Measurements from ENCODE around the gene ATP2B2. TPM values are rescaled to one million over a fixed set of nuclear protein-coding genes. Genes with fewer than 3 reads are reported as not detected.
A peak's percentile ranks its signal among the peaks of the same experiment; 100 is the strongest.

The ATP2B2 gene
- total and polyA plus RNA-seq, 8 donors: 0.11 to 0.75 (median 0.21) TPM

DNA sequence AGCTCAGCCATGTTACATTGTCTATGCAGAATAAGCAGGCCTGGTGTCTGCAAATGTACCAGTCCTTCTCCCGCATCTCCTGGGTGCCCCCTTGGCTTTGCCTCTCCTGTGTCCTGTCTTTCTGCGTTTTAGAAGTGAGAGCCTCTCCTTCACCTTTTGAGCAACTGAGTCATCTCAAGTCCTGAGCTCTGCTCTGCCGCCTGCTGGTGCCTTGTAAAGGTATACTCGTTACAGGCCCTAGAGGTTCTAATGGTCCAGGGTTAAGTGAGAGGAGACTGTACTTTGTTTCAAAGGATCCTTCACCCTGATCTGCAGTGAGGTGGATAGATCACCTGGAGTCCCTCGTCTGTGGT, 225.2 kb downstream of the ATP2B2 start:
- no peak overlapping the region for H3K4me3 ChIP-seq
- no peak for ATAC-seq
- no peak for FAIRE-seq
- no peaks in the 10 kb centered on the region for H3K9me3 ChIP-seq
- intact Hi-C loops (cut with DNase I): no loop called here
- H3K4me1 ChIP-seq: peaks cover under 1 to 7% (median 5%) of the 10 kb centered on the region in 3 donors
- no peak for DNase-seq
- no peak overlapping the region for H3K27ac ChIP-seq
- WGBS, 2 donors: 85 to 88% methylated on average over 5 of the region's 5 CpGs
- peaks cover 0 to 30% (median 2%) of the 10 kb centered on the region in 3 donors for H3K36me3 ChIP-seq
- no peaks in the 10 kb centered on the region for H3K27me3 ChIP-seq
- TF ChIP-seq CTCF (IDR thresholded peaks at IDR 0.05): no peak

DNA sequence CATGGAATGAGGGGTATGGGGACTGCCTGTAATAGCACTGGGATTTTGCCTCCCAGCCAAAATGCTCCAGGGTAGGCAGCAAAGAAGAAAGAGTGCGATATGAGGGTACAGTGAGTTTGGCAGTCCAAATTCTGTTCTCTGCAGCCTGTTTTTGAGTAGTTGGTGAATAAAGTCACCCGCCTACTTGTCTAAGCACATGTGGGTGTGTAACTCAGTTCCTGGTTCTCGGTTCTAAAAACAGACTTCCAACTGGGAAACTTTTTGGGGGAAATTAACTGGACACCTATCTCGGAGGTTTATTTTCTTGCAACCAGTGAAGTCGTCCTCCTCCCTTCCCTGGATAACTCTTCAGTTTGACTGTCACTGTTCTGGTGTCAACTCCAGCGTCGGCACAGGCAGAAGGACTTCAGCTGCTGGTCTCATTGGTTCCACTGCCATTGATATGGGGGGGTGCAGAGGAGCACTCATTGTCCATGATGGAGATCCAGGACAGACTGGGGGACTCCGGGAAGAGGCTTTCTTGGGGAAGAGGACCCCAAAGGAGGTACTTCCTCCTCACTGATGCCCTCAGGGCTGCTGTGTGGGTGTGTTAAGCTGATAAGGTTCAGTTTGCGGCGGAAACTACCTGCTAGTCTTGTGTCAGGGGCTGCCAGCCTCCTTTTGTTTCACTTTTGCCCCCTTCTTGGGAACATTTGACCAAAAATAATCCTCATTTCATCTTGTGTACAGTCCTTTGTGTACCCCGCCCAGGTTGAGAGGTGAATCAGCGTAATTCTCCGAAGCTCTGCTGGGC, 225.8 kb downstream of the ATP2B2 start:
- Histone ChIP-seq H3K36me3 (peaks cover 0 to 30% (median 2%) of the 10 kb centered on the region in 3 donors), H3K9me3 (no peaks in the 10 kb centered on the region), H3K4me3 (no peak overlapping the region), H3K27me3 (no peaks in the 10 kb centered on the region), H3K4me1 (peaks cover 5 to 9% (median 7%) of the 10 kb centered on the region in 3 donors), H3K27ac (no peak overlapping the region)
- WGBS, 2 donors: 90 to 96% methylated on average over 13 of the region's 13 CpGs
- DNase-seq: no peak
- intact Hi-C loops (cut with DNase I): no loop called here
- no peak for ATAC-seq
- no peak for FAIRE-seq
- TF ChIP-seq CTCF (IDR thresholded peaks at IDR 0.05): no peak

GRCh38 chr3:10278501-10278900, 226.9 kb downstream of the ATP2B2 start:
- no peak for DNase-seq
- Histone ChIP-seq H3K27me3 (no peaks in the 10 kb centered on the region), H3K4me1 (peaks cover 12 to 20% (median 16%) of the 10 kb centered on the region in 3 donors), H3K9me3 (no peaks in the 10 kb centered on the region), H3K36me3 (peaks cover 0 to 30% (median 2%) of the 10 kb centered on the region in 3 donors), H3K4me3 (no peak overlapping the region), H3K27ac (no peak overlapping the region)
- no peak for TF ChIP-seq CTCF (IDR thresholded peaks at IDR 0.05)
- intact Hi-C loops (cut with DNase I): no loop called here
- whole genome bisulfite sequencing, 2 donors: 88 to 95% methylated on average over 1 of the region's 1 CpG
- FAIRE-seq: no peak
- ATAC-seq: no peak

GRCh38 chr3:10277115-10277625, 228.2 kb downstream of the ATP2B2 start:
- no peaks in the 10 kb centered on the region for H3K9me3 ChIP-seq
- DNase-seq (no peak), FAIRE-seq (no peak), ATAC-seq (no peak)
- no peak overlapping the region for H3K4me3 ChIP-seq
- H3K27ac ChIP-seq: no peak overlapping the region
- H3K27me3 ChIP-seq: no peaks in the 10 kb centered on the region
- intact Hi-C loops (cut with DNase I): no loop called here
- peaks cover 0 to 31% (median 2%) of the 10 kb centered on the region in 3 donors for H3K36me3 ChIP-seq
- peaks cover 12 to 24% (median 22%) of the 10 kb centered on the region in 3 donors for H3K4me1 ChIP-seq
- TF ChIP-seq CTCF (IDR thresholded peaks at IDR 0.05): no peak
- 70 to 78% methylated on average over 3 of the region's 3 CpGs for WGBS, 2 donors

- ATAC-seq (peak; percentile 80 to 87 (median 81)), DNase-seq (no peak), FAIRE-seq (no peak)
- Histone ChIP-seq H3K27ac (peak overlapping the region in 3 of 4 donors; percentile 43 to 69 (median 56)), H3K36me3 (peaks cover 0 to 36% (median 2%) of the 10 kb centered on the region in 3 donors), H3K27me3 (no peaks in the 10 kb centered on the region), H3K4me3 (no peak overlapping the region), H3K4me1 (peaks cover 12 to 24% (median 22%) of the 10 kb centered on the region in 3 donors), H3K9me3 (no peaks in the 10 kb centered on the region)
- no peak for TF ChIP-seq CTCF (IDR thresholded peaks at IDR 0.05)
- intact Hi-C loops (cut with DNase I): no loop called here
- WGBS, 2 donors: 26 to 37% methylated on average over 1 of the region's 1 CpG
These were observed 230.8 kb downstream of the ATP2B2 start for GRCh38 chr3:10274601-10275000.

All from pancreas (tissue), 10 donors.